Natural killer cell (primary cell): Measurements from ENCODE around the gene HSPB3. TPM values are rescaled to one million over a fixed set of nuclear protein-coding genes. Genes with fewer than 3 reads are reported as not detected.
"Not testable (repeated sequence)": the region's sequence is repeated elsewhere in the genome, so short reads cannot be mapped to it uniquely, and the experiment has no call there.

Experiments used
- ATAC-seq, 3 donors: fragments of 150-1000 bp in 2 of 3; fragments of 200-7000 bp in 1 of 3; cut with Tn5 transposase; 1 replicate in 1 of 3; 2 replicates in 2 of 3; pipeline ENCODE4 v1.10.0; 2021; ENCODE audit warnings: mild to moderate bottlenecking in 2 of 3, moderate library complexity in 2 of 3
- DNase-seq, 2 donors: peaks; one replicate each; pipeline versions ENCODE4 v3.0.0 to v3.0.0-alpha.2; 2013 to 2021; ENCODE audit warnings: mixed read lengths in 1 of 2
- H3K27ac ChIP-seq: one replicate; pipeline ENCODE4 v1.5.1; 2013; ENCODE audit warnings: mild to moderate bottlenecking, low read length
- H3K27me3 ChIP-seq: one replicate; pipeline ENCODE4 v1.6.1; 2013; ENCODE audit warnings: low read length; ENCODE audit not compliant: control insufficient read depth, insufficient read depth
- H3K36me3 ChIP-seq: one replicate; pipeline ENCODE4 v1.6.1; 2013; ENCODE audit warnings: low read length; ENCODE audit not compliant: control insufficient read depth, insufficient read depth
- H3K4me1 ChIP-seq: one replicate; pipeline ENCODE4 v1.6.1; 2013; ENCODE audit warnings: low read length; ENCODE audit not compliant: control insufficient read depth, insufficient read depth
- H3K4me3 ChIP-seq: one replicate; pipeline ENCODE4 v1.5.1; 2013; ENCODE audit warnings: low read length
- H3K9me3 ChIP-seq: one replicate; pipeline ENCODE4 v1.6.1; 2013; ENCODE audit warnings: low read length; ENCODE audit not compliant: control insufficient read depth, insufficient read depth
- H3K27ac Mint-ChIP-seq, 2 donors: one replicate each; pipeline ENCODE4 v1.8.0; 2022; ENCODE audit warnings: mild to moderate bottlenecking in 2 of 2, mixed read lengths in 2 of 2, moderate library complexity in 1 of 2
- H3K27me3 Mint-ChIP-seq, 2 donors: one replicate each; pipeline ENCODE4 v1.8.0; 2022; ENCODE audit warnings: low read depth in 2 of 2, mixed read lengths in 2 of 2
- H3K36me3 Mint-ChIP-seq: one replicate; pipeline ENCODE4 v1.8.0; 2022; ENCODE audit warnings: mixed read lengths
- H3K4me1 Mint-ChIP-seq, 2 donors: one replicate each; pipeline ENCODE4 v1.8.0; 2022; ENCODE audit warnings: mixed read lengths in 2 of 2
- H3K4me3 Mint-ChIP-seq: one replicate; pipeline ENCODE4 v1.8.0; 2022; ENCODE audit warnings: mild to moderate bottlenecking, moderate library complexity, mixed read lengths
- H3K9me3 Mint-ChIP-seq, 2 donors: one replicate each; pipeline ENCODE4 v1.8.0; 2022; ENCODE audit warnings: mixed read lengths in 2 of 2
- CTCF ChIP-seq: fragments of 200-600 bp; IDR thresholded peaks from one replicate; pipeline ENCODE4 v1.8.0; 2022; ENCODE audit warnings: antibody characterized with exemption
- WGBS: methylation state at CpG from one replicate; pipeline ENCODE4 v1.1.7; 2013; ENCODE audit warnings: missing lambda C conversion rate; ENCODE audit not compliant: insufficient coverage; 5-methylcytosine and 5-hydroxymethylcytosine counted together
- intact Hi-C: fragments of 100-400 bp; cut with micrococcal nuclease; formaldehyde crosslinking; loops from one replicate; pipeline ENCODE4 v1.14.2; 2022
- total RNA-seq, 4 donors: library from RNA; stranded (reverse); fragments of 120-200 nt in 1 of 4; gene quantifications; one replicate each; pipeline versions ENCODE4 v1.2.3 to v1.2.4, GENCODE V29; 2013 to 2022

Gene HSPB3
- total RNA-seq, 3 donors from 2014 or later (not counting 1 experiment from before 2014, with no cell fraction given) = not detected

GRCh38 chr5:54415896-54416601, 39.5 kb upstream of the HSPB3 start:
- no peaks in the 10 kb centered on the region for H3K4me1 ChIP-seq
- no peak overlapping the region for H3K4me3 ChIP-seq
- Mint-ChIP-seq H3K27ac (no peak overlapping the region), H3K36me3 (no peaks in the 10 kb centered on the region), H3K4me3 (no peak overlapping the region), H3K27me3 (peaks cover 7 to 45% of the 10 kb centered on the region in 2 donors), H3K9me3 (no peaks in the 10 kb centered on the region), H3K4me1 (no peaks in the 10 kb centered on the region)
- no peak for ATAC-seq
- no peak for DNase-seq
- intact Hi-C loops = no loop called here
- TF ChIP-seq CTCF = no peak
- no peaks in the 10 kb centered on the region for H3K27me3 ChIP-seq
- H3K9me3 ChIP-seq = no peaks in the 10 kb centered on the region
- H3K36me3 ChIP-seq = no peaks in the 10 kb centered on the region
- no peak overlapping the region for H3K27ac ChIP-seq

GRCh38 chr5:54419573-54420423, 35.7 kb upstream of the HSPB3 start:
- H3K27me3 Mint-ChIP-seq = peaks cover 9 to 43% of the 10 kb centered on the region in 2 donors
- H3K9me3 Mint-ChIP-seq, H3K36me3 ChIP-seq, H3K9me3 ChIP-seq, H3K4me3 Mint-ChIP-seq, H3K27me3 ChIP-seq, H3K36me3 Mint-ChIP-seq, H3K27ac ChIP-seq, H3K27ac Mint-ChIP-seq, H3K4me3 ChIP-seq, H3K4me1 Mint-ChIP-seq, H3K4me1 ChIP-seq: not testable (repeated sequence)
- peak in 2 of 3 donors; percentile 61 to 63 for ATAC-seq
- TF ChIP-seq CTCF = peak; percentile 93
- intact Hi-C loops = loop anchor here (1.0 kb wide), 1 partner anchor 176 kb away; no protein-coding TSS in a partner anchor
- WGBS = 100% methylated on average over 1 of the region's 10 CpGs
- peak in 1 of 2 donors; percentile 72 for DNase-seq

GRCh38 chr5:54420511-54420910, 35.0 kb upstream of the HSPB3 start:
- intact Hi-C loops, H3K27me3 ChIP-seq, H3K9me3 ChIP-seq, ATAC-seq, H3K36me3 Mint-ChIP-seq, H3K4me3 ChIP-seq, DNase-seq, H3K27ac Mint-ChIP-seq, H3K4me1 ChIP-seq, H3K4me3 Mint-ChIP-seq, H3K27ac ChIP-seq, H3K9me3 Mint-ChIP-seq, H3K36me3 ChIP-seq, H3K4me1 Mint-ChIP-seq: not testable (repeated sequence)
- H3K27me3 Mint-ChIP-seq = peaks cover 9 to 50% of the 10 kb centered on the region in 2 donors
- 79% methylated on average over 10 of the region's 30 CpGs for WGBS

- no peak overlapping the region for H3K27ac Mint-ChIP-seq
- ATAC-seq = no peak
- intact Hi-C loops = no loop called here
- Histone ChIP-seq H3K4me1 (no peaks in the 10 kb centered on the region), H3K36me3 (no peaks in the 10 kb centered on the region), H3K9me3 (no peaks in the 10 kb centered on the region), H3K27me3 (peaks cover 4% of the 10 kb centered on the region), H3K27ac (no peak overlapping the region), H3K4me3 (no peak overlapping the region)
- no peak overlapping the region for H3K4me3 Mint-ChIP-seq
- no peak for DNase-seq
- H3K9me3 Mint-ChIP-seq = no peaks in the 10 kb centered on the region
- no peak for TF ChIP-seq CTCF
- WGBS = 69% methylated on average over 3 of the region's 3 CpGs
- H3K4me1 Mint-ChIP-seq = no peaks in the 10 kb centered on the region
- H3K36me3 Mint-ChIP-seq = no peaks in the 10 kb centered on the region
- H3K27me3 Mint-ChIP-seq = peaks cover 14 to 61% of the 10 kb centered on the region in 2 donors
These were observed 33.5 kb upstream of the HSPB3 start for GRCh38 chr5:54421976-54422375.
